ENCODE results near the gene AMBRA1.

GRCh38 chr11:46535688-46536087 lies 58.1 kb downstream of the AMBRA1 start:
- no peak for TF ChIP-seq CTCF (conservative IDR thresholded peaks at IDR 0.05; ENCODE audit: low read length)
- no peak for TF ChIP-seq EZH2phosphoT487 (IDR thresholded peaks at IDR 0.05; ENCODE audit: borderline replicate concordance, low read depth, low read length)
